22Rv1 (cell line): ENCODE measurements around the gene LGI4.
"Not testable (repeated sequence)": the region's sequence is repeated elsewhere in the genome, so short reads cannot be mapped to it uniquely, and the experiment has no call there.

Experiments
- H3K27ac ChIP-seq: fragments of 450-650 bp; 2 replicates; pipeline ENCODE4 v1.5.1; 2017
- ZFX ChIP-seq: fragments of 450-650 bp; IDR thresholded peaks from 2 replicates; pipeline ENCODE4 v1.6.1; 2017; ENCODE audit warnings: antibody characterized with exemption, borderline replicate concordance
- TF ChIP-seq, protein P1 (sequence below): fragments of 450-650 bp; IDR thresholded peaks from 2 replicates; pipeline ENCODE4 v1.5.1; 2017; ENCODE audit warnings: mild to moderate bottlenecking

LGI4 gene

DNA sequence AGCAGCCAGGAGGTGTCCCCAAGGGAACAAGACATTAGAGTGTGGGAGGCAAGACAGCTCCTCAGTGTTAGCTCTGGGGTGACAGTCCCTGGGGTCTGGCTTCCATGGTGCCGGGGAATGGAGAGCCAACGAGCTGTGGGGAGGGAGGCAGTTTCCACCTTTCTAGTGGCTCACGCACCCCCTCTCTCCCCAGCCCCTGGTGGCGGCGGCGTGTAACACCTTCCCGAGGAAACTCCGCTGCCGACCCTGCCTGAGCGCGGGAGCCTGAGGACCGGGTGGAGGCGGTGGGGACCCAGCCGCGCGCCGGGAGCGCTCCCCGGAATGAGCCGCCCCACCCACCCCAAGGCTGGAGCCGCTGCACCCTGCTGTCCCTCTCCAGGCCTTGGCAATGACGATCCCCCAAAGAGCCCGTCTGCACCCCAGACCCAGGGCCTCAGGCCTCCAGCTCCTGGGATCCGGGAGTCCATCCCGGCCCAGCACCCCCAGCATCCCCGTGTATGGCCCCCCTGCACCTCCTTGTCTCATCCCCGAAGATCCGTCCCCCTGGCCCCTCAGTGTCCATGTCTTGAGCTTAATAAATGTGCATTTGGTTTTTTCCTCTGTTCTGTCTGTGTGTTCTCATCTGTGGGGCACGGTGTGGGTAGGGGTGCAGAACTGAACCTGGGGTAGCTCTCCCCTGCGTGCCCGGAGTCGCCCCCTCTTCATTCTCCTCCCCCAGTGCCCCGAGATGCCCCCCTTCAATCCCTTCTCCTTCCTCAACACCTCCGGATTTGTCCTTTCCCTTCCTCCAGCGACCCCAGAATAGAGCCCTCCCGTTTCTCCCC is 19.1 kb upstream of the LGI4 start:
- no peak overlapping the region for H3K27ac ChIP-seq
- TF ChIP-seq, protein P1, sequence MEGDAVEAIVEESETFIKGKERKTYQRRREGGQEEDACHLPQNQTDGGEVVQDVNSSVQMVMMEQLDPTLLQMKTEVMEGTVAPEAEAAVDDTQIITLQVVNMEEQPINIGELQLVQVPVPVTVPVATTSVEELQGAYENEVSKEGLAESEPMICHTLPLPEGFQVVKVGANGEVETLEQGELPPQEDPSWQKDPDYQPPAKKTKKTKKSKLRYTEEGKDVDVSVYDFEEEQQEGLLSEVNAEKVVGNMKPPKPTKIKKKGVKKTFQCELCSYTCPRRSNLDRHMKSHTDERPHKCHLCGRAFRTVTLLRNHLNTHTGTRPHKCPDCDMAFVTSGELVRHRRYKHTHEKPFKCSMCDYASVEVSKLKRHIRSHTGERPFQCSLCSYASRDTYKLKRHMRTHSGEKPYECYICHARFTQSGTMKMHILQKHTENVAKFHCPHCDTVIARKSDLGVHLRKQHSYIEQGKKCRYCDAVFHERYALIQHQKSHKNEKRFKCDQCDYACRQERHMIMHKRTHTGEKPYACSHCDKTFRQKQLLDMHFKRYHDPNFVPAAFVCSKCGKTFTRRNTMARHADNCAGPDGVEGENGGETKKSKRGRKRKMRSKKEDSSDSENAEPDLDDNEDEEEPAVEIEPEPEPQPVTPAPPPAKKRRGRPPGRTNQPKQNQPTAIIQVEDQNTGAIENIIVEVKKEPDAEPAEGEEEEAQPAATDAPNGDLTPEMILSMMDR, result no peak; the same call in 1 of the 2 replicates
- no peak for TF ChIP-seq ZFX

DNA sequence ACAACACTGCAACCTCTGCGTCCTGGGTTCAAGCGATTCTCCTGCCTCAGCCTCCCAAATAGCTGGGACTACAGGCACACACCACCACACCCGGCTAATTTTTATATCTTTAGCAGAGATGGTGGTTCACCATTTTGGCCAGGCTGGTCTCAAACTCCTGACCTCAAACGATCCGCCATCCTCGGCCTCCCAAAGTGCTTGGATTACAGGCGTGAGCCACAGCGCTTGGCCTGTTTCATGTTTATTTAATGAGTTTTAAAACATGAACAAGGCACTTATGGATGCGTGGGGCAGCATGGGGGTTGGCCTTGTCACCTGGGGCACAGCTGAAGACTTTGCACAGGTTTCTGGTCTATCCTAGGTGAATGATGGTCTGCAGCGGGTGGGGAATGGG is 18.3 kb upstream of the LGI4 start:
- not testable (repeated sequence) for H3K27ac ChIP-seq

DNA sequence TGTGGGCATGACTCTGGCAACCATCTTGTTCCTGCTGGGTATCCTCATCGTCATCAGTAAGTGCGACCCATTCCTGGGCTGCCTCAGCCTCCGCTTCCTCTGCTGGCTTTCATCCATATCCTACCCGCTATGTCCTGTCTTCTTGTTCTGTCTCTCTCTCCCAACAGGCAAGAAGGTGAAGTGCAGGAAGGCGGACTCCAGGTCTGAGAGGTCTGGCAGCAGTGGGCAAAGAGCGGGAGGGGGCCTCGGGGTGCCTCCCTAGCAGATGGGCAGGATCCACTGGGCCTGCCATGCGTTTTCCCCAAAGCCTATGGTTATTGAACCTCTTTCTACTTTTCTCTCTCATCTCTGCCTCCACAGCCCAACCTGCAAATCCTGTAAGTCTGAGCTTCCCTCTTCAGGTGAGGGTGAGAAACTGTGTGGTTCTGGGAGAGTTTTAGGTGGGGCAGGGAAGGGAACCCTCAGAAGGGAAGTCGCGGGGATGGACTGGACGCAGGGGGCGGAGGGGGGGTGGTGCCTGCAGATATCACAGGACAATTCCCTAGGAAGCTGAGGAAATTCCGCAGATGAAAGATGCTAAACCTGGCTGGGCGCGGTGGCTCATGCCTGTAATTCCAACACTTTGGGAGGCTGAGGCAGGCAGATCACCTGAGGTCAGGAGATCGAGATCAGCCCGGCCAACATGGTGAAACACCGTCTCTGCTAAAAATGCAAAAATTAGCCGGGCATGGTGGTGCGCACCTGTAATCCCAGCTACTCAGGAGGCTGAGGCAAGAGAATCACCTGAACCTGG is 16.6 kb upstream of the LGI4 start:
- TF ChIP-seq, protein P1, result no peak
- TF ChIP-seq ZFX, result no peak
- H3K27ac ChIP-seq, result no peak overlapping the region

DNA sequence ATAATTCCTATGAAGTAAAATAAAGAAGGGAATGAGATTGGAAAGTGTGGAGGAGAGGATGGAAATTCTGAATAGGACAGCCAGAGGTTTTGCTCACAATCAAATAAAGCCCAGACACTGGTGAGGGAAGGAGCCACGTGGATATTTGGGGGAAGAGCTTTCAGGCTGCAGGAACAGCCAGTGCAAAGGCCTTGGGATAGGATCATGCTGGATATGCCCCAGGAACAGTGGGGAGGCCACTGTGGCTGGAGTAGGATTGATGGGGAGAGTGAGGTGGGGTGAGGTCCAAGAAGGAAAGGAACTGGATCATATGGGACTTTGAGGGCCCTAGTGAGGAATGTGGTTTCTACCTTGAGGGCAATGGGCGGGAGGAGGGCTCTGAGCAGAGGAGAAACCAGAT is 15.6 kb upstream of the LGI4 start:
- no peak overlapping the region for H3K27ac ChIP-seq
- TF ChIP-seq, protein P1, result no peak
- no peak for TF ChIP-seq ZFX

DNA sequence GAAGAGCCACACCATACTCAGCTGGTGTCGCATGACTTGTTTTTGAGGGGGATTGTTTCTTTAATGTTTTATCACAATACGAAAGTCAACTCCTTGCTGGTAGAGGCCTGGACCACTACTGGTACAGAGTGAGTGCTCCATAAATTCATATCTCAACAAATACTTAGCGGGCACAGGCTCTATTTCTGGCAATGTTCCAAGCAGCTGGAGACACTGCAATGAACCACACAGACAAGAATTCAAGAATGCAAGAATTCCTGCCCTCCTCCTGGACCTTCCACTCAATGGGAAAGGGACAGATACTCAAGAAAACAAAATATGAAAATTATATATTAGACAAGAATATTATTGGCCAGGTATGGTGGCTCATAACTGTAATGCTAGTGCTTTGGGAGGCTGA is 14.6 kb upstream of the LGI4 start:
- TF ChIP-seq ZFX, result no peak
- TF ChIP-seq, protein P1, result no peak
- H3K27ac ChIP-seq, result no peak overlapping the region

DNA sequence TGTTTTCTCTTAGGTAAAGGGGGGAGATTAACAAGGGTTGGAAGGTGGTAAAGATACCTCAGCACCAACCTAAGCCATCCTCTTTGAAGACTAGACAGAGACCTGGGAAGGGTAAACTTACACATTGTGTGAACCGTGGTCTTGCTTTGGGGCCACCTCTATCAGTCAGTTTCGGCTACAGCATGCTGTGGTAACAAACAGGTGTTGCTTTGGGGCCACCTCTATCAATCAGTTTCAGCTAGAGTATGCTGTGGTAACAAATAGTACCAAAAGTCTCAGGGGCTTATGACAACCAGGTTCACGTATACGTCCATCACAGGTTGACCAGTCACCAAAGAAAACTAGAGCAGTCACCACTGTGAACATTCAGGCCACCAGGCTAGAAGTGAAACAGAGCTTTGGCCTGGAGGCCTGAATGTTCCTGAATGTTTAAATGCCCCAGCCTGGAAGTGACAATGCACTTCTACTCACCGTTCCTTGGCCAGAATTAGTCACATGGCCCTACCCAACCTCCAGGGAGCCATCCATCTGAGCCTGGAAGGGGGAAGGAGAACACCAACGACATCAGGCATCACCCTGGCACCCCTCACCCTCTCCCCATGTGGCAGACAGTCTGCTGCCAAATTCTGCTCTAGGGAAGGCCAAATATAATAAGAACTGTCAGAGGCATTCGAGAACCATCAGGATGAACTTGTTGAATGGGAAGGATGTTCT is 12.0 kb upstream of the LGI4 start:
- H3K27ac ChIP-seq, result no peak overlapping the region
- no peak for TF ChIP-seq ZFX
- TF ChIP-seq, protein P1, result no peak

DNA sequence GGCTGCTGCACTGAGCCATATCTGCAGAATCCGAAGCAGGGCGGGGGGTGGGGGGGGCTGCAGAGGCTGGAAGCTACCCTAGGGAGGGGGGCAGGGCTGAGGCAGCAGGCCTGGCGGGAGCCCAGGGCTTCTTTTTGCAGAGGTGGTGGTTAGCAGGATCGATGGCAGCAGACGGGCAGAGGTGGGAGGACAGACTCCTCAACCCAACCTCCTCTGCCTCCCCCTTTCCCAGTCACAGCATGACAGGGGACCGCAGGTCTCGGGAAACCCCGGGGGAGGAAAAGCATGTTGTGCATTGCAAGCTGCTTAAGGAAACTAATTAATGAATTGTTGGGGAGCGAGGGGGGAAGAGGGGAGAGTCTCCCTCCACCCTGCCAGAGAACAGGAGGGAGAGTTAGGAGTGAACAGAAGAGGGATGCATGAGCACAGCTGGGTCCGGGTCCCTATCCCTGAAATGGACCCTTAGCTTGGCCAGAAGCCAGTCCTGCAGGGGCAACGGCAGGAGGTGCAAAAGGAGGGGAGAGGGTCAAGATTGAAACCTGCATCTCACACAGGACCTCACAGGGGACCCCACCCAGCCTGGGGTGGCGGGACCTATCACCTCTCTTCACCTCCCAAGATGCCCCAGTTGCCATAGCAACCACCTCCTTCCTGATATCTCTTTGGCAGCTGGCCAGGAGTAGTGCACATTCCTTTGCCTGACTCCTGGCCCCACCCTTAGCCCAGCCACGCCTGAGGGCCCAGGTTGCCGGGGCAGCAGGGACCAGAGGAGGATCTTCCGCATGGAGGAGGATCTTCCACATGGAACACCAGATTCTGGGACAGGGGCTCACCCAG is 10.0 kb upstream of the LGI4 start:
- no peak overlapping the region for H3K27ac ChIP-seq
- TF ChIP-seq, protein P1, result no peak
- TF ChIP-seq ZFX, result no peak
